C4-2B (cell line): ENCODE measurements around the gene ZNF444.

Experiments used
- ZFX ChIP-seq: fragments of 450-650 bp; IDR thresholded peaks from 2 replicates; pipeline ENCODE4 v1.6.1; 2017
- TF ChIP-seq, protein P1 (sequence below): fragments of 450-650 bp; conservative IDR thresholded peaks from 2 replicates; pipeline ENCODE4 v1.5.1; 2017; ENCODE audit warnings: mild to moderate bottlenecking

DNA sequence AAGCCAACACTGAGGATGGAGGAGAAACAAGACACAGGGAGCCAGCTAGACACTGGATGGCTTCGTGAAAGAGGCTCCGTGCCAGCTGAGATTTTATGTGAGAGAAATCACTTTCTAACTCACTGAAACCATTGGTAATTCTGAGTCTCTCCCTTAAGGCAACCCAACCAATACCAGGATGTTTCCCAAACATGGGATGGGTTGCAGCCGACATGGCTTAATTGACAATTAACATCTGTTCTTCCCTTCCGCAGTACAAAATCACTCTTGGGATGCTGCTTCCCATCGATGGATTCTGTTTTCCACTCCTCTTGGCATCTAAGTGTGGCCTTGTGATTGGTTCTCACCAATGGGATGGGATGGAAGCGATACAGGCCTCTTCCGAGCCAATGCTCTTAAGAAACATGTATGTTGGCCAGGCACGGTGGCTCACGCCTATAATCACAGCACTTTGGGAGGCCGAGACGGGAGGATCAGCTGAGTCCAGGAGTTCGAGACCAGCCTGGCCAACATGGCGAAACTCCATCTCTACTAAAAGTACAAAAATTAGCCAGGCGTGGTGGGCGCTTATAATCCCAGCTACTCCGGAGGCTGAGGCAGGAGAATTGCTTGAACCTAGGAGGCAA is 17.7 kb upstream of the ZNF444 start:
- TF ChIP-seq, protein P1, sequence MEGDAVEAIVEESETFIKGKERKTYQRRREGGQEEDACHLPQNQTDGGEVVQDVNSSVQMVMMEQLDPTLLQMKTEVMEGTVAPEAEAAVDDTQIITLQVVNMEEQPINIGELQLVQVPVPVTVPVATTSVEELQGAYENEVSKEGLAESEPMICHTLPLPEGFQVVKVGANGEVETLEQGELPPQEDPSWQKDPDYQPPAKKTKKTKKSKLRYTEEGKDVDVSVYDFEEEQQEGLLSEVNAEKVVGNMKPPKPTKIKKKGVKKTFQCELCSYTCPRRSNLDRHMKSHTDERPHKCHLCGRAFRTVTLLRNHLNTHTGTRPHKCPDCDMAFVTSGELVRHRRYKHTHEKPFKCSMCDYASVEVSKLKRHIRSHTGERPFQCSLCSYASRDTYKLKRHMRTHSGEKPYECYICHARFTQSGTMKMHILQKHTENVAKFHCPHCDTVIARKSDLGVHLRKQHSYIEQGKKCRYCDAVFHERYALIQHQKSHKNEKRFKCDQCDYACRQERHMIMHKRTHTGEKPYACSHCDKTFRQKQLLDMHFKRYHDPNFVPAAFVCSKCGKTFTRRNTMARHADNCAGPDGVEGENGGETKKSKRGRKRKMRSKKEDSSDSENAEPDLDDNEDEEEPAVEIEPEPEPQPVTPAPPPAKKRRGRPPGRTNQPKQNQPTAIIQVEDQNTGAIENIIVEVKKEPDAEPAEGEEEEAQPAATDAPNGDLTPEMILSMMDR = no peak
- TF ChIP-seq ZFX = no peak
